G401 (cell line): ENCODE results near the gene EFTUD2. TPM values are rescaled to one million over a fixed set of nuclear protein-coding genes. Genes with fewer than 3 reads are reported as not detected.

Experiments
- DNase-seq: peaks from one replicate; pipeline ENCODE4 v3.0.0-alpha.2; 2015; ENCODE audit warnings: low spot score
- in situ Hi-C: cut with HindIII; loops from 2 replicates; pipeline ENCODE4 v1.10.0; 2016; ENCODE audit warnings: low sequenced_read_pairs, mixed read lengths
- total RNA-seq: library from RNA; depleted of rRNA; stranded (reverse); fragments of >200 nt; shearing (Covaris generic); gene quantifications from 2 replicates; pipeline ENCODE4 v1.2.3, GENCODE V29; 2014

The EFTUD2 gene
- total RNA-seq, 1 experiment from 2014 or later = 164 TPM

- in situ Hi-C loops = no loop called here
Measured at GRCh38 chr17:44912763-44913544, 13.7 kb upstream of the EFTUD2 start.

GRCh38 chr17:44911133-44912001 lies 12.1 kb upstream of the EFTUD2 start:
- DNase-seq = peak; percentile 39
- in situ Hi-C loops = no loop called here

More at GRCh38 chr17:44912763-44913544, 13.7 kb upstream of the EFTUD2 start:
- DNase-seq = no peak

GRCh38 chr17:44910231-44911106 lies 11.2 kb upstream of the EFTUD2 start:
- DNase-seq = no peak
- in situ Hi-C loops = no loop called here

- in situ Hi-C loops = no loop called here
- no peak for DNase-seq
Measured at GRCh38 chr17:44909681-44910144, 10.5 kb upstream of the EFTUD2 start.

GRCh38 chr17:44908761-44909326 lies 9.6 kb upstream of the EFTUD2 start:
- no peak for DNase-seq
- in situ Hi-C loops = no loop called here

GRCh38 chr17:44907729-44908470 lies 8.7 kb upstream of the EFTUD2 start:
- in situ Hi-C loops = no loop called here
- DNase-seq = no peak

- no peak for DNase-seq
- in situ Hi-C loops = no loop called here
Measured at GRCh38 chr17:44906763-44907728, 7.8 kb upstream of the EFTUD2 start.

GRCh38 chr17:44906010-44906646 lies 6.9 kb upstream of the EFTUD2 start:
- DNase-seq = no peak
- in situ Hi-C loops = no loop called here

- in situ Hi-C loops = no loop called here
- no peak for DNase-seq
Measured at GRCh38 chr17:44905006-44906000, 6.1 kb upstream of the EFTUD2 start.

- in situ Hi-C loops = no loop called here
- no peak for DNase-seq
Measured at GRCh38 chr17:44904001-44904984, 5.0 kb upstream of the EFTUD2 start.

- DNase-seq = no peak
- in situ Hi-C loops = no loop called here
Measured at GRCh38 chr17:44903012-44903685, 3.9 kb upstream of the EFTUD2 start.

- DNase-seq = no peak
- in situ Hi-C loops = no loop called here
Measured at GRCh38 chr17:44902135-44902760, 3.0 kb upstream of the EFTUD2 start.

GRCh38 chr17:44901411-44901921 lies 2.2 kb upstream of the EFTUD2 start:
- in situ Hi-C loops = no loop called here
- no peak for DNase-seq
